ENCODE measurements around the gene WWOX.

Gene WWOX

GRCh38 chr16:78258375-78259065, 159.1 kb downstream of the WWOX start:
- DNase-seq (ENCODE audit: low read depth in 2 of 2, low spot score in 1 of 2), result no peak

- no peak for DNase-seq (ENCODE audit: low read depth in 2 of 2, low spot score in 1 of 2)
These were observed 160.4 kb downstream of the WWOX start for GRCh38 chr16:78259873-78260272.

GRCh38 chr16:78264642-78265041, 165.2 kb downstream of the WWOX start:
- no peak for DNase-seq (ENCODE audit: low read depth in 2 of 2, low spot score in 1 of 2)

- DNase-seq (ENCODE audit: low read depth in 2 of 2, low spot score in 1 of 2), result no peak
These were observed 169.8 kb downstream of the WWOX start for GRCh38 chr16:78269256-78269655.

GRCh38 chr16:78271981-78272380, 172.5 kb downstream of the WWOX start:
- DNase-seq (ENCODE audit: low read depth in 2 of 2, low spot score in 1 of 2), result no peak

GRCh38 chr16:78274771-78275170, 175.3 kb downstream of the WWOX start:
- no peak for DNase-seq (ENCODE audit: low read depth in 2 of 2, low spot score in 1 of 2)

- DNase-seq (ENCODE audit: low read depth in 2 of 2, low spot score in 1 of 2), result no peak
These were observed 176.0 kb downstream of the WWOX start for GRCh38 chr16:78275420-78275819.

- no peak for DNase-seq (ENCODE audit: low read depth in 2 of 2, low spot score in 1 of 2)
These were observed 178.0 kb downstream of the WWOX start for GRCh38 chr16:78277321-78278055.

- DNase-seq (ENCODE audit: low read depth in 2 of 2, low spot score in 1 of 2), result no peak
These were observed 178.6 kb downstream of the WWOX start for GRCh38 chr16:78278056-78278450.

GRCh38 chr16:78281115-78281514, 181.7 kb downstream of the WWOX start:
- DNase-seq (ENCODE audit: low read depth in 2 of 2, low spot score in 1 of 2), result no peak

- no peak for DNase-seq (ENCODE audit: low read depth in 2 of 2, low spot score in 1 of 2)
These were observed 184.2 kb downstream of the WWOX start for GRCh38 chr16:78283548-78284251.

- DNase-seq (ENCODE audit: low read depth in 2 of 2, low spot score in 1 of 2), result no peak
These were observed 184.9 kb downstream of the WWOX start for GRCh38 chr16:78284326-78284725.

GRCh38 chr16:78284957-78285434, 185.5 kb downstream of the WWOX start:
- no peak for DNase-seq (ENCODE audit: low read depth in 2 of 2, low spot score in 1 of 2)

- DNase-seq (ENCODE audit: low read depth in 2 of 2, low spot score in 1 of 2), result no peak
These were observed 186.0 kb downstream of the WWOX start for GRCh38 chr16:78285437-78285922.

GRCh38 chr16:78286065-78286464, 186.6 kb downstream of the WWOX start:
- DNase-seq (ENCODE audit: low read depth in 2 of 2, low spot score in 1 of 2), result no peak

- DNase-seq (ENCODE audit: low read depth in 2 of 2, low spot score in 1 of 2), result no peak
These were observed 189.4 kb downstream of the WWOX start for GRCh38 chr16:78288888-78289287.

- DNase-seq (ENCODE audit: low read depth in 2 of 2, low spot score in 1 of 2), result no peak
These were observed 189.9 kb downstream of the WWOX start for GRCh38 chr16:78289373-78289772.

- no peak for DNase-seq (ENCODE audit: low read depth in 2 of 2, low spot score in 1 of 2)
These were observed 190.4 kb downstream of the WWOX start for GRCh38 chr16:78289844-78290277.

GRCh38 chr16:78290395-78290794, 190.9 kb downstream of the WWOX start:
- no peak for DNase-seq (ENCODE audit: low read depth in 2 of 2, low spot score in 1 of 2)

GRCh38 chr16:78290872-78291591, 191.6 kb downstream of the WWOX start:
- DNase-seq (ENCODE audit: low read depth in 2 of 2, low spot score in 1 of 2), result no peak

GRCh38 chr16:78291604-78292003, 192.2 kb downstream of the WWOX start:
- no peak for DNase-seq (ENCODE audit: low read depth in 2 of 2, low spot score in 1 of 2)
